ENCODE data around the gene SRBD1. TPM values are rescaled to one million over a fixed set of nuclear protein-coding genes. Genes with fewer than 3 reads are reported as not detected.

SRBD1 gene
- total RNA-seq, 1 donor from 2014 or later = 19.3 TPM

DNA sequence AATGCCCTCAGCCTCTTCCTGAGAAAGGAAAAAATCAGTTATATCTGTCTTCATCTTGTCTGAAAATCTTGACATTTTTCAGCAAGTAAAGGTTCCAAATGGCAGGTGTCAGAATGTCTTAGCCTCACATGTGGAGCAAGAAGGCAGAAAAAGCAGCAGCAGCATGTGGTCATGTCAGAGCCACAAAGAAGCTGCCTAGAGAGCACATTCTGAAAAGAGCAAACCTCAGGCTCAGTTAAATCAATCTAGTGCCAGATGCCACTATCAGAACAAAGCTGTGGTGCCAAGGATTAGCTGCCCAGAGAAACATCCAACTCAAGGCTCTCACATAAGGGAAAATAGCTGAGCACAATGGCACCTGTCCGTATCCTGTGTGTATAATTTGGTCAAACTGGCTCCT is 105.9 kb downstream of the SRBD1 start:
- H3K27me3 Mint-ChIP-seq = no peaks in the 10 kb centered on the region
- H3K4me1 Mint-ChIP-seq (ENCODE audit: unreplicated experiment) = no peaks in the 10 kb centered on the region
- H3K4me3 Mint-ChIP-seq = no peak overlapping the region

GRCh38 chr2:45498661-45499550 is 112.2 kb downstream of the SRBD1 start:
- Mint-ChIP-seq H3K27me3 (no peaks in the 10 kb centered on the region), H3K4me1 (ENCODE audit: unreplicated experiment) (peaks cover 6% of the 10 kb centered on the region), H3K36me3 (peaks cover 4% of the 10 kb centered on the region), H3K27ac (no peak overlapping the region), H3K9me3 (peaks cover 3% of the 10 kb centered on the region), H3K4me3 (no peak overlapping the region)
- TF ChIP-seq, protein P1, sequence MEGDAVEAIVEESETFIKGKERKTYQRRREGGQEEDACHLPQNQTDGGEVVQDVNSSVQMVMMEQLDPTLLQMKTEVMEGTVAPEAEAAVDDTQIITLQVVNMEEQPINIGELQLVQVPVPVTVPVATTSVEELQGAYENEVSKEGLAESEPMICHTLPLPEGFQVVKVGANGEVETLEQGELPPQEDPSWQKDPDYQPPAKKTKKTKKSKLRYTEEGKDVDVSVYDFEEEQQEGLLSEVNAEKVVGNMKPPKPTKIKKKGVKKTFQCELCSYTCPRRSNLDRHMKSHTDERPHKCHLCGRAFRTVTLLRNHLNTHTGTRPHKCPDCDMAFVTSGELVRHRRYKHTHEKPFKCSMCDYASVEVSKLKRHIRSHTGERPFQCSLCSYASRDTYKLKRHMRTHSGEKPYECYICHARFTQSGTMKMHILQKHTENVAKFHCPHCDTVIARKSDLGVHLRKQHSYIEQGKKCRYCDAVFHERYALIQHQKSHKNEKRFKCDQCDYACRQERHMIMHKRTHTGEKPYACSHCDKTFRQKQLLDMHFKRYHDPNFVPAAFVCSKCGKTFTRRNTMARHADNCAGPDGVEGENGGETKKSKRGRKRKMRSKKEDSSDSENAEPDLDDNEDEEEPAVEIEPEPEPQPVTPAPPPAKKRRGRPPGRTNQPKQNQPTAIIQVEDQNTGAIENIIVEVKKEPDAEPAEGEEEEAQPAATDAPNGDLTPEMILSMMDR (conservative IDR thresholded peaks at IDR 0.05) = no peak
- DNase-seq (ENCODE audit: extremely low spot score, unreplicated experiment) = no peak

More for the DNA sequence above, 105.9 kb downstream of the SRBD1 start:
- no peak for DNase-seq (ENCODE audit: extremely low spot score, unreplicated experiment)
- H3K27ac Mint-ChIP-seq = no peak overlapping the region
- H3K36me3 Mint-ChIP-seq = peaks cover 4% of the 10 kb centered on the region
- TF ChIP-seq, protein P1 (conservative IDR thresholded peaks at IDR 0.05) = no peak
- peaks cover 3% of the 10 kb centered on the region for H3K9me3 Mint-ChIP-seq

DNA sequence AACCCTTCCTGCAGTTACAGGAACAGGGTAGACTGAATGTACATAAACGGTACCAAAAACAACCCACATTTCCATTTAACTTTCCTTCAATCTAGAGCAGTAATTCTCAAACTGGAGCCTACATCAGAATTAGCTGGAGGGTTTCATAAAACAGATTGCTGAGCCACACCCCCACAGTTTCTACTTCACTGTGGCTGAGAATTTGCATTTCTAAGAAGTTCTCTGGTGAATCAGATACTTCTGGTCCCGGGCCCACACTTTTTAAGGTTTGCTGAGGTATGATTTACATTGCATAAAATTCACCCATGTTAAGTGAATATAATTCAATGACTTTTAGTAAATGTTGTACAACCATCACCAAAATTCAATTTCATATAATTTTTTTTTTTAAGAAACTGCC is 113.7 kb downstream of the SRBD1 start:
- Mint-ChIP-seq H3K36me3 (peaks cover 4% of the 10 kb centered on the region), H3K27ac (no peak overlapping the region), H3K4me3 (no peak overlapping the region), H3K9me3 (peaks cover 3% of the 10 kb centered on the region), H3K27me3 (no peaks in the 10 kb centered on the region), H3K4me1 (ENCODE audit: unreplicated experiment) (peaks cover 6% of the 10 kb centered on the region)
- TF ChIP-seq, protein P1 (conservative IDR thresholded peaks at IDR 0.05) = no peak
- no peak for DNase-seq (ENCODE audit: extremely low spot score, unreplicated experiment)

GRCh38 chr2:45496869-45497268 is 114.2 kb downstream of the SRBD1 start:
- Mint-ChIP-seq H3K27me3 (no peaks in the 10 kb centered on the region), H3K27ac (no peak overlapping the region), H3K9me3 (peaks cover 3% of the 10 kb centered on the region), H3K4me1 (ENCODE audit: unreplicated experiment) (peaks cover 6% of the 10 kb centered on the region), H3K36me3 (peaks cover 4% of the 10 kb centered on the region), H3K4me3 (no peak overlapping the region)
- no peak for DNase-seq (ENCODE audit: extremely low spot score, unreplicated experiment)
- TF ChIP-seq, protein P1 (conservative IDR thresholded peaks at IDR 0.05) = no peak

- TF ChIP-seq, protein P1 (conservative IDR thresholded peaks at IDR 0.05) = no peak
- no peaks in the 10 kb centered on the region for H3K27me3 Mint-ChIP-seq
- no peak for DNase-seq (ENCODE audit: extremely low spot score, unreplicated experiment)
- H3K36me3 Mint-ChIP-seq = no peaks in the 10 kb centered on the region
- H3K4me3 Mint-ChIP-seq = no peak overlapping the region
- H3K27ac Mint-ChIP-seq = no peak overlapping the region
- no peaks in the 10 kb centered on the region for H3K9me3 Mint-ChIP-seq
- H3K4me1 Mint-ChIP-seq (ENCODE audit: unreplicated experiment) = peaks cover 6% of the 10 kb centered on the region
These were observed 116.1 kb downstream of the SRBD1 start for GRCh38 chr2:45494978-45495293.
